Testis (tissue), 3 donors: ENCODE results near the gene SAP30. TPM values are rescaled to one million over a fixed set of nuclear protein-coding genes. Genes with fewer than 3 reads are reported as not detected.

Experiments used
- DNase-seq: peaks from one replicate; pipeline ENCODE4 v3.0.0-alpha.2; 2019
- H3K27ac ChIP-seq, 2 donors: fragments of 200-600 bp; sonication (generic); one replicate each; pipeline ENCODE4 v1.5.1; 2019
- H3K27me3 ChIP-seq: fragments of 200-600 bp; sonication (generic); one replicate; pipeline ENCODE4 v1.5.1; 2019
- H3K36me3 ChIP-seq: fragments of 200-600 bp; sonication (generic); one replicate; pipeline ENCODE4 v1.5.1; 2017; ENCODE audit warnings: low read depth; ENCODE audit errors: missing control alignments
- H3K4me1 ChIP-seq: fragments of 200-600 bp; sonication (generic); one replicate; pipeline ENCODE4 v1.5.1; 2019
- H3K4me3 ChIP-seq, 2 donors: fragments of 200-600 bp; sonication (generic); one replicate each; pipeline ENCODE4 v1.5.1; 2017 to 2019
- H3K9me3 ChIP-seq: fragments of 200-600 bp; sonication (generic); one replicate; pipeline ENCODE4 v1.5.1; 2017
- CTCF ChIP-seq, 3 experiments: fragments of 450-650 bp in 2 of 3; fragments of 200-600 bp in 1 of 3; sonication (generic) in 1 of 3; IDR thresholded peaks; one replicate each; pipeline ENCODE4 v1.5.1; 2016 to 2019; ENCODE audit warnings: antibody characterized with exemption in 3 of 3, mild to moderate bottlenecking in 2 of 3, moderate library complexity in 1 of 3
- POLR2A ChIP-seq: fragments of 450-650 bp; IDR thresholded peaks from one replicate; pipeline ENCODE4 v1.6.1; 2017; ENCODE audit warnings: antibody characterized with exemption, mild to moderate bottlenecking, moderate library complexity
- WGBS, 2 donors: methylation state at CpG; one replicate each; pipeline ENCODE4 v1.1.5; 2018; 5-methylcytosine and 5-hydroxymethylcytosine counted together
- intact Hi-C: fragments of 100-400 bp; cut with DNase I; formaldehyde crosslinking; loops from one replicate; pipeline ENCODE4 v1.15.1; 2023; ENCODE audit warnings: low total_unique reads
- polyA plus RNA-seq: library from polyadenylated mRNA; stranded (reverse); fragments of 350-450 nt; fragmentation: Illumina TruSeq; extraction: RNeasy Lipid Tissue Mini Kit (QIAGEN cat#74804); gene quantifications from one replicate; pipeline ENCODE4 v1.2.3, GENCODE V29; 2014; ENCODE audit warnings: low read depth, low replicate concordance; ENCODE audit not compliant: insufficient read depth
- total RNA-seq, 2 donors: library from RNA; depleted of rRNA; stranded (reverse); fragments of >200 nt; gene quantifications; one replicate each; pipeline ENCODE4 v1.2.3, GENCODE V29; 2016

Gene SAP30
- total and polyA plus RNA-seq, 3 donors from 2014 or later = 45.8 to 57.0 (median 49.0) TPM

- Histone ChIP-seq H3K27ac (no peak overlapping the region), H3K36me3 (no peaks in the 10 kb centered on the region), H3K4me3 (no peak overlapping the region), H3K9me3 (no peaks in the 10 kb centered on the region), H3K27me3 (no peaks in the 10 kb centered on the region), H3K4me1 (no peaks in the 10 kb centered on the region)
- intact Hi-C loops = no loop called here
- 93 to 98% methylated on average over 4 of the region's 4 CpGs for WGBS, 2 donors
- no peak for DNase-seq
- TF ChIP-seq POLR2A = no peak
- TF ChIP-seq CTCF (IDR thresholded peaks at IDR 0.05) = no peak
Observed at GRCh38 chr4:173405840-173406606, 35.3 kb downstream of the SAP30 start.

GRCh38 chr4:173410079-173410478, 39.3 kb downstream of the SAP30 start:
- no peaks in the 10 kb centered on the region for H3K9me3 ChIP-seq
- WGBS, 2 donors = 50% methylated on average over 2 of the region's 2 CpGs; no CpG with 5 or more reads in 1 of the 2 donors
- no peaks in the 10 kb centered on the region for H3K36me3 ChIP-seq
- H3K27ac ChIP-seq = no peak overlapping the region
- no peak overlapping the region for H3K4me3 ChIP-seq
- TF ChIP-seq POLR2A (no peak), CTCF (IDR thresholded peaks at IDR 0.05) (no peak)
- H3K4me1 ChIP-seq = no peaks in the 10 kb centered on the region
- intact Hi-C loops = no loop called here
- H3K27me3 ChIP-seq = no peaks in the 10 kb centered on the region
- DNase-seq = no peak

GRCh38 chr4:173411106-173411693, 40.4 kb downstream of the SAP30 start:
- Histone ChIP-seq H3K36me3 (no peaks in the 10 kb centered on the region), H3K27me3 (no peaks in the 10 kb centered on the region), H3K4me1 (no peaks in the 10 kb centered on the region), H3K9me3 (no peaks in the 10 kb centered on the region), H3K4me3 (no peak overlapping the region), H3K27ac (no peak overlapping the region)
- no peak for TF ChIP-seq POLR2A
- no peak for TF ChIP-seq CTCF (IDR thresholded peaks at IDR 0.05)
- no peak for DNase-seq
- intact Hi-C loops = no loop called here
- WGBS, 2 donors = 38 to 40% methylated on average over 4 of the region's 4 CpGs

- Histone ChIP-seq H3K9me3 (no peaks in the 10 kb centered on the region), H3K27ac (no peak overlapping the region), H3K36me3 (no peaks in the 10 kb centered on the region), H3K4me3 (no peak overlapping the region), H3K4me1 (no peaks in the 10 kb centered on the region), H3K27me3 (no peaks in the 10 kb centered on the region)
- whole genome bisulfite sequencing, 2 donors = 50 to 63% methylated on average over 1 of the region's 1 CpG
- intact Hi-C loops = no loop called here
- DNase-seq = no peak
- TF ChIP-seq POLR2A (no peak), CTCF (IDR thresholded peaks at IDR 0.05) (no peak)
Observed at GRCh38 chr4:173413036-173413435, 42.3 kb downstream of the SAP30 start.

- WGBS, 2 donors = 91 to 93% methylated on average over 3 of the region's 3 CpGs
- TF ChIP-seq CTCF (IDR thresholded peaks at IDR 0.05) = no peak
- TF ChIP-seq POLR2A = no peak
- intact Hi-C loops = no loop called here
Observed at GRCh38 chr4:173414456-173414855, 43.7 kb downstream of the SAP30 start.

More at GRCh38 chr4:173414456-173414855, 43.7 kb downstream of the SAP30 start:
- no peaks in the 10 kb centered on the region for H3K27me3 ChIP-seq
- no peak overlapping the region for H3K27ac ChIP-seq
- no peaks in the 10 kb centered on the region for H3K4me1 ChIP-seq
- no peaks in the 10 kb centered on the region for H3K9me3 ChIP-seq
- no peak overlapping the region for H3K4me3 ChIP-seq
- no peaks in the 10 kb centered on the region for H3K36me3 ChIP-seq
- DNase-seq = no peak
